Common myeloid progenitor, CD34-positive (primary cell): Measurements from ENCODE around the gene ASCC1.
"Not testable (repeated sequence)": the region's sequence is repeated elsewhere in the genome, so short reads cannot be mapped to it uniquely, and the experiment has no call there.

Experiments used
- CTCF ChIA-PET: fragments of 350-600 bp; sonication (Branson Sonifier 250); formaldehyde crosslinking; loops from one replicate; lab custom pipeline; 2021; ENCODE audit warnings: antibody characterized with exemption; lab: Charles Lee
- POLR2A ChIA-PET: fragments of 350-600 bp; sonication (Branson Sonifier 250); formaldehyde crosslinking; loops from one replicate; lab custom pipeline; 2021; ENCODE audit warnings: antibody characterized with exemption; lab: Charles Lee
- DNase-seq, 3 donors: peaks; one replicate each; pipeline versions ENCODE4 v3.0.0 to v3.0.0-alpha.2; 2013
- H3K27ac ChIP-seq, 2 experiments: 1 replicate in 1 of 2; 2 replicates in 1 of 2; pipeline ENCODE4 v1.7.0; 2013; ENCODE audit warnings: inconsistent platforms in 2 of 2, low read length in 2 of 2, mild to moderate bottlenecking in 2 of 2, low read depth in 1 of 2, moderate library complexity in 1 of 2; ENCODE audit not compliant: severe bottlenecking in 2 of 2, insufficient read depth in 1 of 2, poor library complexity in 1 of 2
- H3K27me3 ChIP-seq, 5 experiments: replicated peaks in 2 of 5; 1 replicate in 3 of 5; 2 replicates in 2 of 5; pipeline versions ENCODE4 v1.6.1 to v1.7.0; 2013; ENCODE audit warnings: low read length in 4 of 5, mild to moderate bottlenecking in 2 of 5, moderate library complexity in 2 of 5, inconsistent platforms in 1 of 5; ENCODE audit not compliant: insufficient read depth in 5 of 5, control insufficient read depth in 4 of 5
- H3K36me3 ChIP-seq, 4 experiments: 1 replicate in 2 of 4; 2 replicates in 2 of 4; pipeline versions ENCODE4 v1.6.1 to v1.7.0; 2013; ENCODE audit warnings: low read length in 3 of 4, control low read depth in 1 of 4, mild to moderate bottlenecking in 1 of 4; ENCODE audit not compliant: control insufficient read depth in 4 of 4, insufficient read depth in 4 of 4
- H3K4me1 ChIP-seq, 4 experiments: 1 replicate in 3 of 4; 2 replicates in 1 of 4; pipeline versions ENCODE4 v1.6.1 to v1.7.1; 2013; ENCODE audit warnings: low read length in 3 of 4, mild to moderate bottlenecking in 3 of 4, control low read depth in 1 of 4, inconsistent platforms in 1 of 4, moderate library complexity in 1 of 4; ENCODE audit not compliant: control insufficient read depth in 4 of 4, insufficient read depth in 4 of 4; ENCODE audit errors: control extremely low read depth in 1 of 4
- H3K4me3 ChIP-seq, 7 experiments: 1 replicate in 4 of 7; 2 replicates in 3 of 7; pipeline versions ENCODE4 v1.5.1 to v1.7.0; 2013; ENCODE audit warnings: mild to moderate bottlenecking in 7 of 7, low read length in 6 of 7, moderate library complexity in 6 of 7, inconsistent platforms in 2 of 7, low read depth in 2 of 7, control low read depth in 1 of 7; ENCODE audit not compliant: insufficient read depth in 4 of 7, control insufficient read depth in 1 of 7; ENCODE audit errors: extremely low read depth in 1 of 7
- H3K9me3 ChIP-seq, 5 experiments: 1 replicate in 4 of 5; 2 replicates in 1 of 5; pipeline versions ENCODE4 v1.6.1 to v1.7.1; 2013; ENCODE audit warnings: low read length in 4 of 5, mild to moderate bottlenecking in 2 of 5, inconsistent platforms in 1 of 5, low read depth in 1 of 5, moderate library complexity in 1 of 5; ENCODE audit not compliant: control insufficient read depth in 4 of 5, insufficient read depth in 2 of 5; ENCODE audit errors: control extremely low read depth in 1 of 5
- WGBS: methylation state at CpG from one replicate; pipeline ENCODE4 v1.1.5; 2013; ENCODE audit not compliant: insufficient coverage; 5-methylcytosine and 5-hydroxymethylcytosine counted together

The ASCC1 gene

DNA sequence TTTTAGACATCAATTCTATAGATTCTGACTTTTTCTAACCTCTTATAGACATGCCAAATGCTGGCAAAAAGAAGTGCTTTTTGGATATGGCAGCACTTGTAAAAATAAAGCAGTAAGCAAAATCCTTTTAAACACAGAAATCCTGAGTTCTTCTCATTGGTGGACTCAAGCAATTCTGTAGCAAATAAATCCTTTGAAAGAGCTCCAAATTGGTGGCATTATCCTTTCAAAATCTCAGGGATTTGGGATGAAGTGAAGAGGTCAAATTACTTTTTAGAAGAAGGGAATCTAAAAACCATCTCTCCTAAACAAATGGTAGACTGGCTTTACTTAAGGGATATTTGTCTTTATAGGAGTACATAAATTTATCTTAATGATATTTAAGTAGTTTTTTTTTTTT, 17.5 kb upstream of the ASCC1 start:
- POLR2A ChIA-PET: no interaction called here

DNA sequence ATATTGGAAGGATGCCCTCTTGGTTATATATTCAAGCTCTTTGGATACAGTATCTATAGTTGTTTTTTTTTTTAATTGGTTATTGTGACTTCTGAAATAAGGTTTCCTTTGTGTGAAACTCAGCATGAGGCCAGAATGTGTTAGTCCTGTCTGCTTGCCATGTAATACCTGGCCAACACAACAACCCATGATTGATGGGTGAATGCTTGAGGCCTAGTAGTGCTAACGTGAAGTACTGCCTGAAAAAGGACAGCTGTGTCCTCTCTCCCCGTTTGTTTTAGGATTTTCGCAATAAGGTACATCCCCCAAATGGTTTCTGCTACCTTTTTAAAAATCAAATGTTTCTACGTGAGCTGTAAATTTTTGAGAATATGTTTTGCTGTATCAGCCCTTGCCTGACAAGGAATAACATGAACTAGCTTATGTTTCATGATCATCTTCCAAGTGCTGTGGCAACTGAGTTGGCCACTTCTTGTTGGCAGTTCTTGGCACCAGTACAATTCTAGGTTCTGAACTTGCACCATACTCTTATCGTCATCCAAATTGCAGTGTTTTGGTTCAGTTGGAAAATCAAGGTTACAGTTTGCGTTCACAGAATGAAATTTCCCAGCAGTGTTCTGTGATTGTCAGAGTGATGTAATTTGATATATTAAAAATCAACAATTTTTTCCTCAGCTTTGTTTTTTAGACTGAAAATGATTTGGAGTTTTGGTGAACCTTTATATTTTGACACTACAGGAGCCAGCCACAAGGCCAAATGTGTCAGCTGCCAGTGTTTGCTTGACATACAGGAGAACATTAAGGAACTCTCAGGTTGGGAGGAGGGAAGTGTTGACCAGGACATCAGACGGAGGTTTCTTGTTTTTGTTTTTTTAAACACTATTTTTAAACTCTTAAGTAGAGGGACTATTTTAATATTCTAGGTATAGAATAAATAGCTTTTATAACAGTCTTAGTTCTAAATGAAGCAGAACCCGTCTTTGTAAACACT, 13.5 kb upstream of the ASCC1 start:
- POLR2A ChIA-PET: interaction anchor here (0.6 to 1.0 kb wide), 3 partner anchors 18 to 708 kb away, joined by 3 to 5 read pairs (median 4); no protein-coding TSS in a partner anchor
- Histone ChIP-seq H3K9me3 (no peaks in the 10 kb centered on the region), H3K36me3 (peaks cover 15 to 47% (median 28%) of the 10 kb centered on the region in 4 experiments), H3K4me1 (peaks cover 0 to 2% (median 1%) of the 10 kb centered on the region in 4 experiments), H3K27ac (peak overlapping the region in 1 of 2 experiments; percentile 0), H3K27me3 (no peaks in the 10 kb centered on the region), H3K4me3 (no peak overlapping the region)
- no peak for DNase-seq
- CTCF ChIA-PET: interaction anchor here (0.8 to 2.5 kb wide), 5 partner anchors 18 to 333 kb away, joined by 3 to 11 read pairs (median 3); no protein-coding TSS in a partner anchor
- 86% methylated on average over 1 of the region's 8 CpGs for WGBS

More for the DNA sequence above, 17.5 kb upstream of the ASCC1 start:
- Histone ChIP-seq H3K4me1 (no peaks in the 10 kb centered on the region), H3K4me3 (no peak overlapping the region), H3K9me3 (no peaks in the 10 kb centered on the region), H3K36me3 (peaks cover 12 to 54% (median 25%) of the 10 kb centered on the region in 4 experiments), H3K27me3 (no peaks in the 10 kb centered on the region), H3K27ac (no peak overlapping the region)
- DNase-seq: no peak
- CTCF ChIA-PET: interaction anchor here (1.0 to 1.5 kb wide), 2 partner anchors 104 to 106 kb away, joined by 4 to 6 read pairs; no protein-coding TSS in a partner anchor

DNA sequence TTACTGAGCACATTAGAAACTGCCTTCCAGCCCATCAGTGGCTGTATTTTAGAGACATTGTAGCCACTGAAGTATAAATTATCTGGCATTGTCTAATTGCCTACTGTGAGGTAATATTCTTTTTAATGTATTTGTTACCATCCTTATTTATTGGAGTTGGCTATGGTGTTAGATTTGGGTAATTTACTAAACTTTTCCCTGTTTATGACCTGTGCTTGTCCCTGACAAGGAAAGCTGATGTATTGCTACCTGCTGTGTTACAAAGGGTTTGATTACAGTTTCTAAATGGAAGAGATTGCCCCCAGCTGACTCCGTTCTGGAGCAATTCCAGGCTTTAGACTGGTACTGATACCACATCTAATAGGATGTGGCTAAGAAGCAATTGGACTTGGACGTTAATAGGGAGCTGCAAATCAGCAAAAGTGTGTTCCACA, 12.3 kb upstream of the ASCC1 start:
- peaks cover 19 to 36% (median 25%) of the 10 kb centered on the region in 4 experiments for H3K36me3 ChIP-seq
- H3K27me3 ChIP-seq: no peaks in the 10 kb centered on the region
- peaks cover 0 to 2% (median 1%) of the 10 kb centered on the region in 4 experiments for H3K4me1 ChIP-seq
- DNase-seq: no peak
- POLR2A ChIA-PET: interaction anchor here (1.0 kb wide), 1 partner anchor 20 kb away, joined by 5 read pairs; no protein-coding TSS in a partner anchor
- CTCF ChIA-PET: interaction anchor here (0.8 to 2.5 kb wide), 3 partner anchors 47 to 331 kb away, joined by 3 to 11 read pairs (median 3); no protein-coding TSS in a partner anchor
- H3K27ac ChIP-seq: no peak overlapping the region
- 80% methylated on average over 1 of the region's 2 CpGs for WGBS
- H3K9me3 ChIP-seq: no peaks in the 10 kb centered on the region
- no peak overlapping the region for H3K4me3 ChIP-seq

DNA sequence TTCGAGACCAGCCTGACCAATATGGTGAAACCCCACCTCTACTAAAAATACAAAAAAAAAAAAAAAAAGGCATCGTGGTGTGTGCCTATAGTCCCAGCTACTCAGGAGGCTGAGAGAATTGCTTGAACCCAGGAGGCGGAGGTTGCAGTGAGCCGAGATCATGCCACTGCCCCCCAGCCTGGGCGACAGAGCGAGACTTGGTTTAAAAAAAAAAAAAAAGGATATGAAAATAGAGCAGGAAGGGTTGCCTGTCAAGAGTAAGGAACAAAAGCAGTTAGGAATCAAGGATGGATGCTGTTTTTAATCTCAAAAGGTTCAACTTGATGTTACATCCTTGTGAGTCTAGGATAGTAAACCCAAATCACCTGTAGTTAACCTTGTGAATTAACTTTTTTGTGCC, 11.8 kb upstream of the ASCC1 start:
- ChIA-PET POLR2A (no interaction called here), CTCF (interaction anchor here (2.5 kb wide), 1 partner anchor 110 kb away, joined by 11 read pairs; no protein-coding TSS in a partner anchor)
- Histone ChIP-seq H3K4me3 (no peak overlapping the region), H3K36me3 (peaks cover 14 to 31% (median 21%) of the 10 kb centered on the region in 4 experiments), H3K27me3 (no peaks in the 10 kb centered on the region), H3K27ac (no peak overlapping the region), H3K4me1 (peaks cover 0 to 2% (median 1%) of the 10 kb centered on the region in 4 experiments), H3K9me3 (no peaks in the 10 kb centered on the region)
- WGBS: 92% methylated on average over 2 of the region's 6 CpGs
- DNase-seq: no peak

GRCh38 chr10:72226418-72227027, 10.4 kb upstream of the ASCC1 start:
- DNase-seq: no peak
- Histone ChIP-seq H3K36me3 (peaks cover 14 to 30% (median 20%) of the 10 kb centered on the region in 4 experiments), H3K9me3 (no peaks in the 10 kb centered on the region), H3K27me3 (no peaks in the 10 kb centered on the region), H3K27ac (no peak overlapping the region), H3K4me1 (peaks cover 0 to 2% (median 1%) of the 10 kb centered on the region in 4 experiments), H3K4me3 (no peak overlapping the region)
- 72% methylated on average over 2 of the region's 6 CpGs for WGBS
- POLR2A ChIA-PET: no interaction called here
- CTCF ChIA-PET: interaction anchor here (0.7 to 1.7 kb wide), 6 partner anchors 10 to 330 kb away, joined by 3 to 7 read pairs (median 3); no protein-coding TSS in a partner anchor

DNA sequence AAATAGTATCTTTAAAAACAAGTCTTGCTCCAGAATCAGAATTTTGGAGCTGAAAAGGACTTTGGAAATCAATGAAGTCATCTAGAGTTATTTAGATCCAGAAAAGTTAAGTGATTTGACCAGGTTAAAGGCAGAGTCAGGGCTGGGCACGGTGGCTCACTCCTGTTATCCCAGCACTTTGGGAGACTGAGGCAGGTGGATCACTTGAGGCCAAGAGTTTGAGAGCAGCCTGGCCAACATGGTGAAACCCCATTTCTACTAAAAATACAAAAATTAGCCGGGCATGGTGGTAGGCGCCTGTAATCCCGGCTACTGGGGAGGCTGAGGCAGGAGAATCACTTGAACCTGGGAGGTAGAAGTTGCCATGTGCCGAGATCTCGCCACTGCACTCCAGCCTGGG, 8.1 kb upstream of the ASCC1 start:
- H3K4me3 ChIP-seq, H3K27me3 ChIP-seq, DNase-seq, H3K27ac ChIP-seq, H3K9me3 ChIP-seq, H3K4me1 ChIP-seq: not testable (repeated sequence)
- ChIA-PET CTCF (interaction anchor here (0.6 to 1.9 kb wide), 13 partner anchors 14 to 328 kb away, joined by 3 to 9 read pairs (median 4); no protein-coding TSS in a partner anchor), POLR2A (interaction anchor here (0.5 kb wide), 1 partner anchor 495 kb away, joined by 4 read pairs; no protein-coding TSS in a partner anchor)
- peaks cover 10 to 18% (median 14%) of the 10 kb centered on the region in 4 experiments for H3K36me3 ChIP-seq
- 98% methylated on average over 6 of the region's 6 CpGs for WGBS
